ENCODE results near the gene TAF1L. TPM values are rescaled to one million over a fixed set of nuclear protein-coding genes. Genes with fewer than 3 reads are reported as not detected.

Gene TAF1L
- not detected in 2 replicates for total RNA-seq (2014; rRNA removed; shearing (Covaris generic); ENCODE audit: low replicate concordance)

- no peak within 1 kb of the TSS for H3K27ac ChIP-seq (ENCODE audit: low read length)
- no peaks in the 10 kb centered on the region for H3K79me2 ChIP-seq (ENCODE audit: low read length)
- no peak within 1 kb of the TSS for H3K4me3 ChIP-seq (ENCODE audit: low read length)
- no peaks in the 10 kb centered on the region for H3K36me3 ChIP-seq (ENCODE audit: insufficient read depth, low read length)
- DNase-seq = no peak
- no peak within 1 kb of the TSS for H3K4me2 ChIP-seq (ENCODE audit: low read depth, low read length, poor library complexity, severe bottlenecking)
- no peaks in the 10 kb centered on the region for H3K4me1 ChIP-seq (ENCODE audit: low read length)
- H3K27me3 ChIP-seq (ENCODE audit: low read length) = no peaks in the 10 kb centered on the region
- no peaks in the 10 kb centered on the region for H4K20me1 ChIP-seq (ENCODE audit: insufficient read depth, low read depth, low read length)
- no peak within 1 kb of the TSS for H2AFZ ChIP-seq (ENCODE audit: low read length)
- no peaks in the 10 kb centered on the region for H3K9me2 ChIP-seq (replicated peaks; ENCODE audit: insufficient read depth, low read length)
- H3K9ac ChIP-seq (ENCODE audit: low read length) = no peak within 1 kb of the TSS
- no peaks in the 10 kb centered on the region for H3K9me3 ChIP-seq (ENCODE audit: low read length)
Observed at GRCh38 chr9:32635362-32635761, at the start of gene TAF1L. TAF1L (minus strand) TSS chr9:32635669; CDS start chr9:32635579, 90 bp downstream.

GRCh38 chr9:32681751-32682150, 46.3 kb upstream of the TAF1L start:
- Histone ChIP-seq H3K4me3 (ENCODE audit: low read length) (no peak overlapping the region), H2AFZ (ENCODE audit: low read length) (no peak overlapping the region), H3K36me3 (ENCODE audit: insufficient read depth, low read length) (no peaks in the 10 kb centered on the region), H3K27ac (ENCODE audit: low read length) (no peak overlapping the region), H3K4me2 (ENCODE audit: low read depth, low read length, poor library complexity, severe bottlenecking) (no peak overlapping the region), H3K79me2 (ENCODE audit: low read length) (no peaks in the 10 kb centered on the region), H4K20me1 (ENCODE audit: insufficient read depth, low read depth, low read length) (no peaks in the 10 kb centered on the region), H3K27me3 (ENCODE audit: low read length) (no peaks in the 10 kb centered on the region), H3K9me3 (ENCODE audit: low read length) (no peaks in the 10 kb centered on the region), H3K9ac (ENCODE audit: low read length) (no peak overlapping the region), H3K9me2 (replicated peaks; ENCODE audit: insufficient read depth, low read length) (no peaks in the 10 kb centered on the region), H3K4me1 (ENCODE audit: low read length) (no peaks in the 10 kb centered on the region)
- DNase-seq = no peak

- Histone ChIP-seq H3K9ac (ENCODE audit: low read length) (no peak overlapping the region), H3K4me2 (ENCODE audit: low read depth, low read length, poor library complexity, severe bottlenecking) (no peak overlapping the region), H3K27ac (ENCODE audit: low read length) (no peak overlapping the region), H3K79me2 (ENCODE audit: low read length) (no peaks in the 10 kb centered on the region), H3K4me1 (ENCODE audit: low read length) (no peaks in the 10 kb centered on the region), H4K20me1 (ENCODE audit: insufficient read depth, low read depth, low read length) (no peaks in the 10 kb centered on the region), H3K4me3 (ENCODE audit: low read length) (no peak overlapping the region), H3K36me3 (ENCODE audit: insufficient read depth, low read length) (no peaks in the 10 kb centered on the region), H3K27me3 (ENCODE audit: low read length) (no peaks in the 10 kb centered on the region), H2AFZ (ENCODE audit: low read length) (no peak overlapping the region), H3K9me3 (ENCODE audit: low read length) (no peaks in the 10 kb centered on the region), H3K9me2 (replicated peaks; ENCODE audit: insufficient read depth, low read length) (no peaks in the 10 kb centered on the region)
- no peak for DNase-seq
Observed at GRCh38 chr9:32677931-32678330, 42.5 kb upstream of the TAF1L start.

- H3K36me3 ChIP-seq (ENCODE audit: insufficient read depth, low read length) = no peaks in the 10 kb centered on the region
- no peaks in the 10 kb centered on the region for H3K9me2 ChIP-seq (replicated peaks; ENCODE audit: insufficient read depth, low read length)
- no peaks in the 10 kb centered on the region for H4K20me1 ChIP-seq (ENCODE audit: insufficient read depth, low read depth, low read length)
- H2AFZ ChIP-seq (ENCODE audit: low read length) = no peak overlapping the region
- H3K27me3 ChIP-seq (ENCODE audit: low read length) = no peaks in the 10 kb centered on the region
- H3K27ac ChIP-seq (ENCODE audit: low read length) = no peak overlapping the region
- H3K79me2 ChIP-seq (ENCODE audit: low read length) = no peaks in the 10 kb centered on the region
- H3K9ac ChIP-seq (ENCODE audit: low read length) = no peak overlapping the region
- no peaks in the 10 kb centered on the region for H3K4me1 ChIP-seq (ENCODE audit: low read length)
- no peak overlapping the region for H3K4me3 ChIP-seq (ENCODE audit: low read length)
- H3K4me2 ChIP-seq (ENCODE audit: low read depth, low read length, poor library complexity, severe bottlenecking) = no peak overlapping the region
- DNase-seq = no peak
- no peaks in the 10 kb centered on the region for H3K9me3 ChIP-seq (ENCODE audit: low read length)
Observed at GRCh38 chr9:32672469-32672868, 37.0 kb upstream of the TAF1L start.

- no peak overlapping the region for H3K27ac ChIP-seq (ENCODE audit: low read length)
- H4K20me1 ChIP-seq (ENCODE audit: insufficient read depth, low read depth, low read length) = no peaks in the 10 kb centered on the region
- no peak overlapping the region for H3K4me3 ChIP-seq (ENCODE audit: low read length)
- no peaks in the 10 kb centered on the region for H3K79me2 ChIP-seq (ENCODE audit: low read length)
- H3K9me2 ChIP-seq (replicated peaks; ENCODE audit: insufficient read depth, low read length) = no peaks in the 10 kb centered on the region
- no peak overlapping the region for H3K9ac ChIP-seq (ENCODE audit: low read length)
- H3K4me1 ChIP-seq (ENCODE audit: low read length) = no peaks in the 10 kb centered on the region
- no peak for DNase-seq
- no peaks in the 10 kb centered on the region for H3K27me3 ChIP-seq (ENCODE audit: low read length)
- H3K36me3 ChIP-seq (ENCODE audit: insufficient read depth, low read length) = no peaks in the 10 kb centered on the region
- no peak overlapping the region for H3K4me2 ChIP-seq (ENCODE audit: low read depth, low read length, poor library complexity, severe bottlenecking)
- H2AFZ ChIP-seq (ENCODE audit: low read length) = no peak overlapping the region
- no peaks in the 10 kb centered on the region for H3K9me3 ChIP-seq (ENCODE audit: low read length)
Observed at GRCh38 chr9:32671333-32671732, 35.9 kb upstream of the TAF1L start.

GRCh38 chr9:32665101-32665500, 29.6 kb upstream of the TAF1L start:
- H4K20me1 ChIP-seq (ENCODE audit: insufficient read depth, low read depth, low read length) = no peaks in the 10 kb centered on the region
- no peaks in the 10 kb centered on the region for H3K4me1 ChIP-seq (ENCODE audit: low read length)
- H3K9me3 ChIP-seq (ENCODE audit: low read length) = no peaks in the 10 kb centered on the region
- H3K27ac ChIP-seq (ENCODE audit: low read length) = no peak overlapping the region
- DNase-seq = no peak
- H3K9me2 ChIP-seq (replicated peaks; ENCODE audit: insufficient read depth, low read length) = no peaks in the 10 kb centered on the region
- H3K4me2 ChIP-seq (ENCODE audit: low read depth, low read length, poor library complexity, severe bottlenecking) = no peak overlapping the region
- H3K9ac ChIP-seq (ENCODE audit: low read length) = no peak overlapping the region
- no peaks in the 10 kb centered on the region for H3K27me3 ChIP-seq (ENCODE audit: low read length)
- no peaks in the 10 kb centered on the region for H3K79me2 ChIP-seq (ENCODE audit: low read length)
- H3K36me3 ChIP-seq (ENCODE audit: insufficient read depth, low read length) = no peaks in the 10 kb centered on the region
- no peak overlapping the region for H2AFZ ChIP-seq (ENCODE audit: low read length)
- no peak overlapping the region for H3K4me3 ChIP-seq (ENCODE audit: low read length)

- no peaks in the 10 kb centered on the region for H3K4me1 ChIP-seq (ENCODE audit: low read length)
- no peak overlapping the region for H3K9ac ChIP-seq (ENCODE audit: low read length)
- no peak overlapping the region for H2AFZ ChIP-seq (ENCODE audit: low read length)
- no peak overlapping the region for H3K4me2 ChIP-seq (ENCODE audit: low read depth, low read length, poor library complexity, severe bottlenecking)
- H3K27ac ChIP-seq (ENCODE audit: low read length) = no peak overlapping the region
- H3K9me2 ChIP-seq (replicated peaks; ENCODE audit: insufficient read depth, low read length) = no peaks in the 10 kb centered on the region
- H4K20me1 ChIP-seq (ENCODE audit: insufficient read depth, low read depth, low read length) = no peaks in the 10 kb centered on the region
- H3K79me2 ChIP-seq (ENCODE audit: low read length) = no peaks in the 10 kb centered on the region
- no peaks in the 10 kb centered on the region for H3K27me3 ChIP-seq (ENCODE audit: low read length)
- DNase-seq = no peak
- H3K4me3 ChIP-seq (ENCODE audit: low read length) = no peak overlapping the region
- H3K9me3 ChIP-seq (ENCODE audit: low read length) = no peaks in the 10 kb centered on the region
- H3K36me3 ChIP-seq (ENCODE audit: insufficient read depth, low read length) = no peaks in the 10 kb centered on the region
Observed at GRCh38 chr9:32663741-32664140, 28.3 kb upstream of the TAF1L start.

GRCh38 chr9:32647671-32648070, 12.2 kb upstream of the TAF1L start:
- H4K20me1 ChIP-seq (ENCODE audit: insufficient read depth, low read depth, low read length) = no peaks in the 10 kb centered on the region
- no peaks in the 10 kb centered on the region for H3K79me2 ChIP-seq (ENCODE audit: low read length)
- DNase-seq = no peak
- no peak overlapping the region for H3K9ac ChIP-seq (ENCODE audit: low read length)
- H3K36me3 ChIP-seq (ENCODE audit: insufficient read depth, low read length) = no peaks in the 10 kb centered on the region
- no peak overlapping the region for H2AFZ ChIP-seq (ENCODE audit: low read length)
- H3K4me3 ChIP-seq (ENCODE audit: low read length) = no peak overlapping the region
- no peaks in the 10 kb centered on the region for H3K9me2 ChIP-seq (replicated peaks; ENCODE audit: insufficient read depth, low read length)
- no peaks in the 10 kb centered on the region for H3K27me3 ChIP-seq (ENCODE audit: low read length)
- no peak overlapping the region for H3K4me2 ChIP-seq (ENCODE audit: low read depth, low read length, poor library complexity, severe bottlenecking)
- no peaks in the 10 kb centered on the region for H3K4me1 ChIP-seq (ENCODE audit: low read length)
- H3K27ac ChIP-seq (ENCODE audit: low read length) = no peak overlapping the region
- no peaks in the 10 kb centered on the region for H3K9me3 ChIP-seq (ENCODE audit: low read length)

GRCh38 chr9:32644698-32645097, 9.2 kb upstream of the TAF1L start:
- H4K20me1 ChIP-seq (ENCODE audit: insufficient read depth, low read depth, low read length) = no peaks in the 10 kb centered on the region
- no peaks in the 10 kb centered on the region for H3K36me3 ChIP-seq (ENCODE audit: insufficient read depth, low read length)
- no peak overlapping the region for H2AFZ ChIP-seq (ENCODE audit: low read length)
- H3K4me2 ChIP-seq (ENCODE audit: low read depth, low read length, poor library complexity, severe bottlenecking) = no peak overlapping the region
- no peak for DNase-seq
- no peaks in the 10 kb centered on the region for H3K27me3 ChIP-seq (ENCODE audit: low read length)
- no peaks in the 10 kb centered on the region for H3K79me2 ChIP-seq (ENCODE audit: low read length)
- no peak overlapping the region for H3K4me3 ChIP-seq (ENCODE audit: low read length)
- H3K27ac ChIP-seq (ENCODE audit: low read length) = no peak overlapping the region
- no peaks in the 10 kb centered on the region for H3K4me1 ChIP-seq (ENCODE audit: low read length)
- H3K9me3 ChIP-seq (ENCODE audit: low read length) = no peaks in the 10 kb centered on the region
- no peaks in the 10 kb centered on the region for H3K9me2 ChIP-seq (replicated peaks; ENCODE audit: insufficient read depth, low read length)
- no peak overlapping the region for H3K9ac ChIP-seq (ENCODE audit: low read length)

Measured in Karpas-422 (cell line).